Urothelium cell line (cell line): ENCODE results near the gene GRAMD1B.

Experiments
- DNase-seq: peaks from one replicate; pipeline ENCODE4 v3.0.0; 2011; ENCODE audit warnings: low spot score, mixed read lengths
- FAIRE-seq: peaks from 2 replicates; lab custom pipeline; 2011; peaks lifted over from hg19 to GRCh38; lab: Jason Lieb, UNC

Gene GRAMD1B

GRCh38 chr11:123525511-123525918, 95.4 kb downstream of the GRAMD1B start:
- no peak for DNase-seq
- FAIRE-seq = no peak

- FAIRE-seq = no peak
- DNase-seq = no peak
Measured at GRCh38 chr11:123526027-123526805, 96.1 kb downstream of the GRAMD1B start.

GRCh38 chr11:123526918-123527317, 96.8 kb downstream of the GRAMD1B start:
- DNase-seq = no peak
- no peak for FAIRE-seq

GRCh38 chr11:123527526-123527925, 97.5 kb downstream of the GRAMD1B start:
- FAIRE-seq (no peak), DNase-seq (no peak)

- no peak for DNase-seq
- no peak for FAIRE-seq
Measured at GRCh38 chr11:123527947-123528346, 97.9 kb downstream of the GRAMD1B start.

GRCh38 chr11:123531325-123531724, 101.3 kb downstream of the GRAMD1B start:
- FAIRE-seq = no peak
- no peak for DNase-seq

- FAIRE-seq (no peak), DNase-seq (no peak)
Measured at GRCh38 chr11:123532131-123532530, 102.1 kb downstream of the GRAMD1B start.

- FAIRE-seq (no peak), DNase-seq (no peak)
Measured at GRCh38 chr11:123535401-123535800, 105.3 kb downstream of the GRAMD1B start.

GRCh38 chr11:123536690-123537437, 106.8 kb downstream of the GRAMD1B start:
- FAIRE-seq (no peak), DNase-seq (no peak)

GRCh38 chr11:123537726-123538125, 107.7 kb downstream of the GRAMD1B start:
- DNase-seq = no peak

GRCh38 chr11:123543797-123544196, 113.7 kb downstream of the GRAMD1B start:
- no peak for DNase-seq

More at GRCh38 chr11:123537726-123538125, 107.7 kb downstream of the GRAMD1B start:
- no peak for FAIRE-seq

GRCh38 chr11:123544631-123545375, 114.7 kb downstream of the GRAMD1B start:
- FAIRE-seq (no peak), DNase-seq (no peak)

More at GRCh38 chr11:123543797-123544196, 113.7 kb downstream of the GRAMD1B start:
- no peak for FAIRE-seq

GRCh38 chr11:123545726-123546270, 115.7 kb downstream of the GRAMD1B start:
- no peak for DNase-seq
- no peak for FAIRE-seq

- no peak for FAIRE-seq
- no peak for DNase-seq
Measured at GRCh38 chr11:123546515-123546914, 116.4 kb downstream of the GRAMD1B start.

- FAIRE-seq (no peak), DNase-seq (no peak)
Measured at GRCh38 chr11:123547180-123547579, 117.1 kb downstream of the GRAMD1B start.

- DNase-seq (no peak), FAIRE-seq (no peak)
Measured at GRCh38 chr11:123548774-123549173, 118.7 kb downstream of the GRAMD1B start.

GRCh38 chr11:123549926-123550917, 120.2 kb downstream of the GRAMD1B start:
- DNase-seq = peak; percentile 9
- FAIRE-seq = no peak

GRCh38 chr11:123551079-123551478, 121.0 kb downstream of the GRAMD1B start:
- DNase-seq (no peak), FAIRE-seq (no peak)

GRCh38 chr11:123556633-123557032, 126.6 kb downstream of the GRAMD1B start:
- DNase-seq (no peak), FAIRE-seq (no peak)
